Stomach (tissue), 4 donors: Measurements from ENCODE around the gene GPBP1L1.
A peak's percentile ranks its signal among the peaks of the same experiment; 100 is the strongest.

Source experiments
- CTCF ChIP-seq, 7 experiments: fragments of 450-650 bp in 4 of 7; fragments of 200-600 bp in 3 of 7; sonication (generic) in 3 of 7; IDR thresholded peaks; one replicate each; pipeline ENCODE4 v1.5.1; 2016 to 2019; ENCODE audit warnings: antibody characterized with exemption in 7 of 7, control low read depth in 2 of 7, mild to moderate bottlenecking in 1 of 7
- POLR2A ChIP-seq, 4 donors: fragments of 450-650 bp; IDR thresholded peaks; one replicate each; pipeline ENCODE4 v1.6.1; 2016; ENCODE audit warnings: antibody characterized with exemption in 4 of 4, control low read depth in 2 of 4, mild to moderate bottlenecking in 1 of 4, moderate library complexity in 1 of 4

- TF ChIP-seq POLR2A (IDR thresholded peaks at IDR 0.05) = no peak
- peak in 1 of 7 experiments; percentile 11 for TF ChIP-seq CTCF (IDR thresholded peaks at IDR 0.05)
Observed at GRCh38 chr1:45687754-45688740, 1.7 kb upstream of the GPBP1L1 start, which contains the start of gene TMEM69.
